H1 (cell line): ENCODE data around the gene PNMA8C. TPM values are rescaled to one million over a fixed set of nuclear protein-coding genes. Genes with fewer than 3 reads are reported as not detected.
"Not testable (repeated sequence)": the region's sequence is repeated elsewhere in the genome, so short reads cannot be mapped to it uniquely, and the experiment has no call there.

Source experiments
- CTCF ChIA-PET: fragments of 300-600 bp; sonication (Branson Sonifier 250); formaldehyde crosslinking; loops from one replicate; lab custom pipeline; 2021; ENCODE audit not compliant: partially characterized antibody; lab: Charles Lee
- POLR2A ChIA-PET: fragments of 300-600 bp; sonication (Branson Sonifier 250); formaldehyde crosslinking; loops from one replicate; lab custom pipeline; 2021; ENCODE audit warnings: inconsistent platforms; ENCODE audit not compliant: partially characterized antibody; lab: Charles Lee
- DNase-seq, 2 experiments: peaks; one replicate each; pipeline versions ENCODE4 v3.0.0 to v3.0.0-alpha.2; 2010 to 2022; ENCODE audit warnings: low spot score in 2 of 2, low read depth in 1 of 2, mixed read lengths in 1 of 2
- FAIRE-seq: peaks from 2 replicates; lab custom pipeline; 2011; peaks lifted over from hg19 to GRCh38; lab: Jason Lieb, UNC
- H2AFZ ChIP-seq: 2 replicates; pipeline ENCODE4 v1.8.1; 2012; ENCODE audit warnings: low read length, inconsistent platforms
- H2AK5ac ChIP-seq: 2 replicates; pipeline ENCODE4 v1.6.1; 2013; ENCODE audit warnings: low read depth, low read length
- H2BK120ac ChIP-seq: replicated peaks from 2 replicates; pipeline ENCODE3; 2013; ENCODE audit warnings: low read depth, low read length, inconsistent platforms
- H2BK12ac ChIP-seq: 2 replicates; pipeline ENCODE4 v1.6.1; 2013; ENCODE audit warnings: low read depth, low read length
- H2BK15ac ChIP-seq: 2 replicates; pipeline ENCODE4 v1.6.1; 2013; ENCODE audit warnings: low read length
- H2BK20ac ChIP-seq: 2 replicates; pipeline ENCODE4 v1.6.1; 2013; ENCODE audit warnings: low read length
- H2BK5ac ChIP-seq: 2 replicates; pipeline ENCODE4 v1.6.1; 2013; ENCODE audit warnings: low read depth, low read length
- H3K14ac ChIP-seq: 2 replicates; pipeline ENCODE4 v1.6.1; 2013; ENCODE audit warnings: inconsistent platforms; ENCODE audit not compliant: insufficient read length
- H3K18ac ChIP-seq: 2 replicates; pipeline ENCODE4 v1.6.1; 2013; ENCODE audit warnings: low read length; ENCODE audit errors: extremely low read depth
- H3K23ac ChIP-seq: 2 replicates; pipeline ENCODE4 v1.6.1; 2013; ENCODE audit warnings: inconsistent platforms; ENCODE audit not compliant: insufficient read length
- H3K23me2 ChIP-seq: 2 replicates; pipeline ENCODE4 v1.6.1; 2013; ENCODE audit warnings: low read depth, low read length
- H3K27ac ChIP-seq: 2 replicates; pipeline ENCODE4 v1.6.1; 2011; ENCODE audit warnings: low read depth, low read length, inconsistent platforms
- H3K27me3 ChIP-seq, 4 experiments: replicated peaks in 1 of 4; 1 replicate in 1 of 4; 2 replicates in 3 of 4; pipeline versions ENCODE4 v1.6.1 to v1.8.1; 2011 to 2013; ENCODE audit warnings: low read length in 3 of 4, mild to moderate bottlenecking in 3 of 4, inconsistent platforms in 2 of 4, mixed read lengths in 2 of 4, moderate library complexity in 1 of 4; ENCODE audit not compliant: control insufficient read depth in 3 of 4, insufficient read depth in 3 of 4; ENCODE audit errors: extremely low read depth in 1 of 4
- H3K36me3 ChIP-seq, 4 experiments: 2 replicates each; pipeline versions ENCODE4 v1.6.1 to v1.8.1; 2011 to 2013; ENCODE audit warnings: mild to moderate bottlenecking in 4 of 4, low read length in 3 of 4, moderate library complexity in 2 of 4, control low read depth in 1 of 4, inconsistent platforms in 1 of 4; ENCODE audit not compliant: insufficient read depth in 4 of 4, control insufficient read depth in 2 of 4
- H3K4ac ChIP-seq: replicated peaks from 2 replicates; pipeline ENCODE3; 2013; ENCODE audit warnings: low read length, low read depth, mixed read lengths, inconsistent platforms; ENCODE audit not compliant: insufficient read length
- H3K4me1 ChIP-seq, 4 experiments: replicated peaks in 1 of 4; 1 replicate in 1 of 4; 2 replicates in 3 of 4; pipeline versions ENCODE4 v1.6.1 to v1.8.1; 2011 to 2013; ENCODE audit warnings: low read length in 3 of 4, inconsistent platforms in 2 of 4, mixed read lengths in 1 of 4; ENCODE audit not compliant: insufficient read depth in 4 of 4, control insufficient read depth in 3 of 4
- H3K4me2 ChIP-seq, 2 experiments: 2 replicates each; pipeline versions ENCODE4 v1.6.1 to v1.8.1; 2011 to 2013; ENCODE audit warnings: low read depth in 2 of 2, low read length in 2 of 2, control low read depth in 1 of 2, inconsistent platforms in 1 of 2, mild to moderate bottlenecking in 1 of 2; ENCODE audit not compliant: insufficient read depth in 1 of 2
- H3K4me3 ChIP-seq, 4 experiments: fragments of 200-600, 300-600 bp in 1 of 4; sonication (generic), shearing (Covaris generic), sonication (Bioruptor Twin) in 1 of 4; 2 replicates each; pipeline versions ENCODE4 v1.5.1 to v1.8.1; 2011 to 2016; ENCODE audit warnings: low read length in 4 of 4, low read depth in 3 of 4, control low read depth in 2 of 4, inconsistent platforms in 2 of 4, mild to moderate bottlenecking in 2 of 4, mixed read lengths in 1 of 4, moderate library complexity in 1 of 4; ENCODE audit not compliant: insufficient read depth in 2 of 4; ENCODE audit errors: extremely low read depth in 1 of 4
- H3K56ac ChIP-seq: replicated peaks from 2 replicates; pipeline ENCODE3; 2013; ENCODE audit warnings: low read depth, mild to moderate bottlenecking, mixed read lengths, low read length, inconsistent platforms; ENCODE audit not compliant: insufficient read length
- H3K79me1 ChIP-seq: 2 replicates; pipeline ENCODE4 v1.6.1; 2013; ENCODE audit warnings: low read depth, low read length, control low read depth
- H3K79me2 ChIP-seq, 2 experiments: 2 replicates each; pipeline versions ENCODE4 v1.6.1 to v1.8.1; 2012 to 2013; ENCODE audit warnings: low read length in 2 of 2, mild to moderate bottlenecking in 2 of 2, inconsistent platforms in 1 of 2; ENCODE audit not compliant: insufficient read depth in 2 of 2, control insufficient read depth in 1 of 2
- H3K9ac ChIP-seq, 4 experiments: replicated peaks in 1 of 4; 1 replicate in 1 of 4; 2 replicates in 3 of 4; pipeline versions ENCODE4 v1.6.1 to v1.8.1; 2011 to 2013; ENCODE audit warnings: low read depth in 3 of 4, low read length in 3 of 4, control low read depth in 2 of 4, mild to moderate bottlenecking in 2 of 4, moderate library complexity in 2 of 4, inconsistent platforms in 1 of 4; ENCODE audit errors: extremely low read depth in 1 of 4
- H3K9me3 ChIP-seq, 2 experiments: 2 replicates each; pipeline versions ENCODE4 v1.6.1 to v1.8.1; 2012 to 2013; ENCODE audit warnings: mild to moderate bottlenecking in 2 of 2, moderate library complexity in 2 of 2, control low read depth in 1 of 2, inconsistent platforms in 1 of 2, low read depth in 1 of 2, low read length in 1 of 2, mixed read lengths in 1 of 2; ENCODE audit not compliant: insufficient read depth in 2 of 2
- H4K20me1 ChIP-seq, 2 experiments: replicated peaks in 1 of 2; 2 replicates each; pipeline versions ENCODE3 to v1.8.1; 2011 to 2013; ENCODE audit warnings: inconsistent platforms in 2 of 2, low read length in 2 of 2, mild to moderate bottlenecking in 1 of 2; ENCODE audit not compliant: insufficient read depth in 2 of 2, control insufficient read depth in 1 of 2
- H4K5ac ChIP-seq: 2 replicates; pipeline ENCODE4 v1.6.1; 2013; ENCODE audit warnings: low read length, low read depth, mixed read lengths, inconsistent platforms; ENCODE audit not compliant: insufficient read length
- H4K8ac ChIP-seq: 2 replicates; pipeline ENCODE4 v1.8.0; 2013; ENCODE audit warnings: mild to moderate bottlenecking, moderate library complexity, low read length, inconsistent platforms; ENCODE audit not compliant: insufficient read depth; ENCODE audit errors: extremely low read depth
- H4K91ac ChIP-seq: replicated peaks from 2 replicates; pipeline ENCODE3; 2013; ENCODE audit warnings: low read length, mixed read lengths, inconsistent platforms; ENCODE audit not compliant: insufficient read length
- WGBS, 2 experiments: shearing (Covaris generic) in 1 of 2; methylation state at CpG; one replicate each; pipeline versions ENCODE4 v1.1.6 to v1.1.7; 2013 to 2015; ENCODE audit warnings: low lambda C conversion rate in 2 of 2, mixed read lengths in 2 of 2, inconsistent platforms in 1 of 2, low coverage in 1 of 2, missing lambda C conversion rate in 1 of 2; ENCODE audit not compliant: insufficient replicate concordance in 2 of 2, insufficient coverage in 1 of 2, insufficient read length in 1 of 2; ENCODE audit errors: extremely low coverage in 1 of 2, missing lambda C conversion rate in 1 of 2; 5-methylcytosine and 5-hydroxymethylcytosine counted together
- polyA plus RNA-seq, 7 experiments: library from polyadenylated mRNA; depleted of rRNA in 3 of 7; stranded (reverse) in 5 of 7; unstranded in 2 of 7; fragments of >200 nt in 5 of 7; fragments of 200-250 nt in 2 of 7; gene quantifications; 1 replicate in 5 of 7; 2 replicates in 1 of 7; 4 replicates in 1 of 7; pipeline versions ENCODE4 v1.2.1 to v1.2.3, GENCODE V29; 2011 to 2013; ENCODE audit warnings: missing spikeins in 2 of 7, mixed read lengths in 2 of 7
- total RNA-seq: library from RNA; stranded (reverse); fragmentation: NEBNext Ultra II Directional; extraction: Animal tissue kit (Norgen Biotek cat#: 25700); gene quantifications from 2 replicates; pipeline ENCODE4 v1.2.1, GENCODE V29; 2021

PNMA8C gene
- total and polyA plus RNA-seq, 2 of the 8 experiments (the other 6 are each of a cell fraction or from before 2014, with no cell fraction given): 0.53 to 1.8 TPM

DNA sequence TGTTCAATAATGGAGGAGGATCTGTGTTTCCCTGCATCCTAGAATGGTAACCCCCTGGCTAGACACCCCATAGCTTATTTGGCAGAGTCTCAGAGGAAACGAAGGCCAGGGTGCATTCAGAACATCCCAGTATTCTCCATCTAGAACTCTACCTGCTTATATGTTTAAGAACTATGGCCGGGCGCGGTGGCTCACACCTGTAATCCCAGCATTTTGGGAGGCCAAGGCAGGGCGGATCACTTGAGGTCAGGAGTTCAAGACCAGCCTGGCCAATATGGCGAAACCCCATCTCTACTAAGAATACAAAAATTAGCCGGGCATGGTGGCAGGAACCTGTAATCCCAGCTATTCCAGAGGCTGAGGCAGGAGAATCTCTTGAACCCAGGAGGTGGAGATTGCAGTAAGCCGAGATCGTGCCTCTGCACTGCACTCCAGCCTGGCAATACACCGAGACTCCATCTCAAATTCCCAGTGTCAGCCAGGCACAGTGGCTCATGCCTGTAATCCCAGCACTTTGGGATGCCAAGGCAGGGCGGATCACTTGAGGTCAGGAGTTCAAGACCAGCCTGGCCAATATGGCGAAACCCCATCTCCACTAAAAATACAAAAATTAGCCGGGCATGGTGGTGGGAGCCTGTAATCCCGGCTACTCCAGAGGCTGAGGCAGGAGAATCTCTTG is 30.8 kb downstream of the PNMA8C start:
- 90% methylated on average over 9 of the region's 14 CpGs; no CpG with 5 or more reads in 1 of the 2 experiments for WGBS, 2 experiments
- H3K79me1 ChIP-seq, H2BK5ac ChIP-seq, H4K5ac ChIP-seq, H3K23me2 ChIP-seq, FAIRE-seq, H3K27ac ChIP-seq, H3K79me2 ChIP-seq, H3K27me3 ChIP-seq, H3K23ac ChIP-seq, H3K4me3 ChIP-seq, DNase-seq, H4K91ac ChIP-seq, H4K20me1 ChIP-seq, H3K14ac ChIP-seq, H2BK120ac ChIP-seq, H3K56ac ChIP-seq, H3K4me2 ChIP-seq, H3K4ac ChIP-seq, H2BK12ac ChIP-seq, H3K18ac ChIP-seq, H3K36me3 ChIP-seq, H3K9ac ChIP-seq, H4K8ac ChIP-seq, H2BK20ac ChIP-seq, H2AFZ ChIP-seq, H3K9me3 ChIP-seq, H2BK15ac ChIP-seq, H3K4me1 ChIP-seq, H2AK5ac ChIP-seq: not testable (repeated sequence)
- POLR2A ChIA-PET: interaction anchor here (0.7 to 1.4 kb wide), 3 partner anchors 67 to 93 kb away, joined by 3 read pairs; no protein-coding TSS in a partner anchor
- CTCF ChIA-PET: interaction anchor here (0.6 to 15.2 kb wide), 20 partner anchors 10 to 252 kb away, joined by 3 to 254 read pairs (median 4); partner anchors contain the start of gene PNMA8B
